UCSD-AML1 (cell line): ENCODE results near the gene IL17C.
"Not testable (repeated sequence)": the region's sequence is repeated elsewhere in the genome, so short reads cannot be mapped to it uniquely, and the experiment has no call there.

ENCODE experiments used
- DNase-seq: peaks from one replicate; lab custom pipeline; 2025; ENCODE audit not compliant: unreplicated experiment; lab: John Stamatoyannopoulos, UW

The IL17C gene

DNA sequence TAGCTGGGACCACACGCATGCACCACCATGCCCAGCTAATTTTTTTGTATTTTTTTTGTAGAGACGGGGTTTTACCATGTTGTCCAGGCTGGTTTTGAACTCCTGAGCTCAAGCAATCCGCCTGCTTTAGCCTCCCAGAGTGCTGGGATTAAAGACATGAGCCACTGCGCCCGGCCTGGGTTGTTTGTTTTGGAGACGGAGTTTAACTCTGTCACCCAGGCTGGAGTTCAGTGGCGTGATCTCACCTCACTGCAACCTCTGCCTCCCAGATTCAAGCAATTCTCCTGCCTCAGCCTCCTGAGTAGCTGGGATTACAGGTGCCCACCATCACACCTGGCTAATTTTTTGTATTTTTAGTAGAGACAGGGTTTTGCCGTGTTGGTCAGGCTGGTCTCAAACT lies 28.9 kb upstream of the IL17C start:
- DNase-seq, result not testable (repeated sequence)

- no peak for DNase-seq
Observed at GRCh38 chr16:88610080-88610479, 28.3 kb upstream of the IL17C start.

DNA sequence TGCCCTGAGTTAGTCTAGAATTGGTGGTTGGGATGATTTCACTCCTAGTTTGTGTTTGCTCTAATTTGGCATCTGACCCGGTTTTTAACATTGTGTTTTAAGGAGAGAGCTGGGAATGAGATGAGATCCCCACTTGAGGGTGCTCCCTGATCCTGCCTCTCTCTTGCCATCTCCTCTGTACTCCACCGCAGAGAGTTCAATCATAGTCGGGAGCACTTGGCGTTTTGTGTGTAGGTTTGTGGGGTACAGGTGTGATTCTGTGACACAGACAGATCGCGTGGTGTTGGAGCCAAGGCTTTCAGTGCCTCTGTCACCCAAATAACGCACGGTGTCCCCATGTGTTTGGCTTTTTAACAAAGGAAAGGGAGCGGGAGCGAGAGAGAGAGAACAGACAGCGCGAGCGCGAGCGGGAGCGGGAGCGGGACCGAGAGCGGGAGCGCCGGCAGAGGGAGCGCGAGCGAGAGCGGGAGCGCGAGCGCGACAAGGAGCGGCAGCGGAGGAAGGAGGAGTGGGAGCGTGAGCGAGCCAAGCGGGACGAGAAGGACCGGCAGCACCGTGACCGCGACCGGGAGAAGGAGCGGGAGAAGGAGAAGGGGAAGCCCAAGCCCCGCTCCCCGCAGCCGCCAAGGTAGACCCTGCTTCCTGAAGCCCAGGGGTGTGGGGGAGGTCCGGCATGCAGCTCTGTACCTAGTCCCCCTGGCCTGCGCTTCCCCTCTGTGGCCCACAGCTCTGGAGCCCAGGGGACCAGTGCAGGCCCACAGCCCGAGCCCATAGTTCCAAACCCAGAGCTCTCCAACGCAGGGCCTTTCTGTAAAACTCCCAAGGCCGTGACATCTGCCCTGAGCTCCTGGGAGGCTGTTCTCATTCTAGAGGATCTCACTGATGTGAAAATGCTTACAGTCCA lies 27.2 kb upstream of the IL17C start:
- DNase-seq, result no peak

DNA sequence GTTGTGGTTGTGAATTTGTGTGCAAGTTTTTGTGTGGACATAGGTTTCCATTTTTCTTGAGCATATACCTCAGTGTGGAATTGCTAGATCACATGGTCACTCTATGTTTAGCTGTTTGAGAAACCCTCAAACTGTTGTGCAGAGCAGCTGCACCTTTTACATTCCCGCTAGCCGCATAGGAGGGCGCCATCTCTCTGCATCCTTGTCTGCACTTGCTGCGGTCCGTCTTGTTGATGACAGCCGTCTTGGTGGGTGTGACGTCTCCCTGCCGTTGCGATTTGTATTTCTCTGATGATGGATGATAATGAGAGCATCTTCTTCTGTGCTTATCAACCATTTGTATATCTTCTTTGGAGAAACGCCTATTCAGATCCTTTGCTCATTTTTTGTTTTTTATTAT lies 25.1 kb upstream of the IL17C start:
- DNase-seq, result no peak

GRCh38 chr16:88613911-88614817 lies 24.2 kb upstream of the IL17C start:
- no peak for DNase-seq

DNA sequence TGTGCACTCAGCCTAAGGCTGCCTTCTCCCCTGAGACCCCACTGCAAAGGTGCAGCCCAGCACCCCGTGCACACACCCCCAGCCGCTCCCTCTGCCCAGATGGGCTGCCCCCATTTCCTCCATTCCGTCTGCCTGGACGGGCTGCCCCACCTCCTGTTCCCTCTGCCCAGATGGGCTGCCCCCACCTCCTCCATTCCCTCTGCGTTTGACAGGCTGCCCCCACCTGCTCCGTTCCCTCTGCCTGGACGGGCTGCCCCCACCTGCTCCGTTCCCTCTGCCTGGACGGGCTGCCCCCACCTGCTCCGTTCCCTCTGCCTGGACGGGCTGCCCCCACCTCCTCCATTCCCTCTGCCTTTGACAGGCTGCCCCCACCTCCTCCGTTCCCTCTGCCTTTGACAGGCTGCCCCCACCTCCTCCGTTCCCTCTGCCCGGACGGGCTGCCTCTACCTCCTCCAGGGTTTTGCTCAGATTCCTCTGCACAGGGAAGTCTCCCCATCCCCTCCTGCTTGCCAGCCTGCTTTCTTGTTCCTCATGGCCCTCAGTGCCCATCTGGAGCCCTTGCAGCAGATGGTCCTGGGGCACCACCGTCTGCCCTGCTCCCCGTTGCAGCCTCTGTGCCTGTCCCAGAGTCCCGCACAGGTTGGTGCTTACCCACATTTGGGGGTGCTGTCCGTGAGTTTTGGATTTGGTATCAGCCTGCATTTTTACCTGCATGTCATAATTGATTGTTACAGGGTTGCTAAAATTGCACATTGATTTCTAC lies 23.4 kb upstream of the IL17C start:
- DNase-seq, result no peak

- no peak for DNase-seq
Observed at GRCh38 chr16:88616320-88616719, 22.1 kb upstream of the IL17C start.

- no peak for DNase-seq
Observed at GRCh38 chr16:88616736-88617135, 21.6 kb upstream of the IL17C start.

DNA sequence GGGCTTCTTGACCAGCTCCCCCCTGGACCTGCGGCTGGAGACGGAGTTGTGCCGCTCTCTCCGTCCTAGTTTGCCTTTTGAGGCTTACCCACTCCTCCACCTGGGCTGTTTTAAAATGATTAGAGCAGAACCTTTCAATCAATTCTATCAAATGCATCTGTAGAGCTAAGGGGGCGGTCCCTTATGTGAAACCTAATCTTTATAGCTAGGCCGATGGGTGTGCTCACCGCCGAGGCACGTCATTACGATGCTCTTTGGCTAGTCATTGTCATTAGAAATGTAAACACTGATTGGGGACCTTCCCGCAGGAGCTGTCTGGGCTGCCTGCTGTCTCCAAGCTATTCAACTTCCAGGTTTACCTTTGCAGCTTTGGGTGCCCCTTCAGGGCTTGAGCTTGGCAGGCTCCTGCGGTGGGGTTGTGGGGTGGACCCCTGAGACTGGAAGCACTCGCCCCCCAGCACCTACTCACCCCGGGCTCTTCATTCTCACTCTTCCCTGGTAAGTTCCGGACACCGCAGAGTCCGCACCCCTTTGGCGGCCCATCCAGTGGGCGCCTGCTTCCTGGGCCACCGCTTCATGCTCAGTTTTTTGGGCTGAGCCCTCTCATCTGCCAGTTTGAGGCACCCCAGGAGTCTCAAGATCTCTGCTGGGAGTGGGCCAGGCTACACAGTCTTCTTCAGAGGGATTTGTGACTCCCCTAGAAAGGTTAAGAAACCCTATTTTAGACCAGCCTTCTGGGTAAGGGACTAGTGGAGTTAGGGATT lies 20.9 kb upstream of the IL17C start:
- DNase-seq, result no peak

DNA sequence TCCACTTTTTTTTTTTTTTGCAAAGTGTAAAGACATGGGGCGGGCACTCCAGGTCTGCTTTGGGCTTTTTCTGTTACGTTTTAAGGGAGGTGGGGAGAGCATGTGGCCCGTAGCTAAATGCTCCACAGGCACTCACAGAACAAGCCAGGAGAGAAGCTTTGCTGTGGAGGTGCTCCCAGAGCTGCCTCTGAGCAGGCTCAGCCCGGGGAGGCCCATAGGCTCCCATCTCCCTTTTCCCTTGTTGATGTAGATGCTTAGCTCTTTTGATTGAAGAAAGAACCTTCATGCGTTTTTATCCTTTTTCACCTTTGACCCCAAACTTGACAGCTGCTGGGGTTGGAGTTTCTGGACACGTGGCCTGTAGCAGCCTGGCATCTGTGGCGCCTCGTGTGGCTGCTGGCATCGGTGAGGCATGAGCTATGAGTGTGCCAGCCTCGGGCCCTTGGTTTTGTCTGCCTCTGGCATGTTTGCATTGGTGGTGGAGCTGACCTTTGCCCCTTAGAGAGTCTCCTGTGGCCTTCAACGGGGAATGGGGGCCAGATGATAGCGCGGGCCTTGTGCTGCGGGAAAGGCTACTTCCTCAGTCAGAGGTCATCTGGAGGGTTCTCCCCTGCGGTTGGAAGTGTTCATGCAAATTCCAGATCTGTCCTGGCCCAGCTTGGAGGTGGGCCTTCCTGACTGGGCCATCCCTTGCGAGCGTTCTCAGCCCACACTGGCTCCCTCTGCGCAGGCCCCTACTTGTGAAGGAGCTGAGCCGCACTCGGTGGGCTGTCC lies 20.0 kb upstream of the IL17C start:
- DNase-seq, result no peak

DNA sequence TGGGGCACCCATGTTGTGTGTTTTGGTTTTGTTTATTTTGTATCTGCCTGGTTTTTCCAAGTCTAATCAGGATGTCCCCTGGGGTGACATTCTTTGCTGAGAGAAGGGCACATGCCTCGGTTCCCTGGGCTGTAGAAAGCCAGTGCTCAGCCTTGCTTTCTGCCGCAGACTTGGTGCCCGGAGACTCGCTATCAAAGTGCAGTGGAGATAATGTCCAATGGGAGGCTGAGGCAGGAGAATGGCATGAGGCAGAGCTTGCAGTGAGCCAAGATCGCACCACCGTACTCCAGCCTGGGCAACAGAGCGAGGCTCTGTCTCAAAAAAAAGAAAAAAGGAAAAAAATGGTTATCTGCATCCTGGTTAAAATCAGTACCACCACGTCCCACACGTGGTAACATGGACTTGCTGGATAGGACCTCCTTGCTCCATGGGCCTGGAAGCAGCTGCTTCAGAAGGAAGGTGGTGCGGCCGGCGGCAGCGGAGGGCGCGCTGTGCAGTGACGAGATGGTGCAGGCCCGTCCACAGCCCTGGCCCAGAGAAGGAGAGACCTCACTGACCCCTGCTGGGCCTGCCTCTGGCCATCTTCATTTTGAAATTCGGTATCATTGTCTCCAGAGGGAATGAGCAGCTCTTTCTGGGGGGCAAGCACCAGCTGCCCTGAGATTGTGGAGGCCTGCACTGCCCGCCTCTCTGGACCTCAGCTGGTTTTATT lies 19.3 kb upstream of the IL17C start:
- no peak for DNase-seq

DNA sequence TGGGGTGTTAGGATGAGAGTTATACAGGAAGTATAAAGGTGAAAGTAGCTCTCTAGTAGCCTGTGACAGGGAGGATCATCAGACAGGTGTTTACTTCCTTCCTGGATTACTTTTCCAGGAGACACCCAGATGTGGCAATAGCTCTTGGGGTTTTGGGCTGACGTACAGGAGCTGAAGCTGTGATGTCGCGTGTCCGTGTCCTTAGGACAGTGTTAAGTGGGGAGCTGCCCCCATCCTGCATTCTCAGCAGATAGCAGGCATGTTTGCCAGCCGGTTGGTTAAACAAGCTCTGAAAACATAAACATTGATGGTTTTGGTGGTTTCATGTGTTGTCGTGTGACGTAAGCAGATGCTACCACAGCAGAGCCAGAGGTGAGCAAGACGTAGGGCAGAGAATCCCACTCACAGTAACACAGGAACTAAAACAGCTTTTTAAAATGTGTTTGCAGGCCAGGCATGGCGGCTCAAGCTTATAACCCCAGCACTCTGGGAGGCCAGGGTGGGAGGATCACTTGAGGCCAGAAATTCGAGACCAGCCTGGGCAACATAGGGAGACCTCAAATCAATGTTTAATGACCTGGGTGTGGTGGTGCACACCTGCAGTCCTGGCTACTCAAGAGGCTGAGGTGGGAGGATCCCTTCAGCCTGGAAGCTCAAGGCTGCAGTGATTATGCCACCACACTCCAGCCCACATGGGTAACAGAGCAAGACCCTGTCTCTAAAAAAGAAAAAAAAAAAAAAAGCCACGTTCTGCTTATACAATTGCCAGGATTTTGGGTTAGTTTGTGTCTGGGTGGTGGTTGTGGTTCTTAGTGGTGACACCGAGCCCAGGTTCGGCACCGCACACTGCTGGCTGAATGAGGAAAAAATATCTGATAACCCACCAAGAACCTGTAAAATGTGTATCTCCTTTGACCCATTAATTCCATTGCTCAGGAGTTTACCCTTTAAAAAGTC lies 18.2 kb upstream of the IL17C start:
- DNase-seq, result no peak

DNA sequence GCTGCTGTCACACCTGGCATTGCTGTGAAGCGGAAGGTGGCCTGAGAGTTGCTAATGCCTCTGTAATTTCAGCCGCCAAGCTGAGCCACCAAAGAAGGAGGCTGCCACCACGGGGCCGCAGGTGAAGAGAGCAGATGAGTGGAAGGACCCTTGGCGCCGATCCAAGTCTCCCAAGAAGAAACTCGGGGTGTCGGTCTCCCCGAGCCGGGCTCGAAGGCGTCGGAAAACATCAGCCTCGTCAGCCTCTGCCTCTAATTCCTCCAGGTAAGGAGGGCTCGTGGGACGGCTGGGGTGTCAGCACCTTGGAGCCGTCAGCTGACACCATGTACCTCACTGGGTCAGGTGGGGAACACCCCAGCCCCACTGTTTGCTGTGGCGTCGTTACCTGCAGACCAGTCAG lies 16.2 kb upstream of the IL17C start:
- DNase-seq, result no peak

GRCh38 chr16:88622866-88623265 lies 15.5 kb upstream of the IL17C start:
- DNase-seq, result no peak

GRCh38 chr16:88623858-88624257 lies 14.5 kb upstream of the IL17C start:
- DNase-seq, result no peak

GRCh38 chr16:88624481-88624880 lies 13.9 kb upstream of the IL17C start:
- no peak for DNase-seq

DNA sequence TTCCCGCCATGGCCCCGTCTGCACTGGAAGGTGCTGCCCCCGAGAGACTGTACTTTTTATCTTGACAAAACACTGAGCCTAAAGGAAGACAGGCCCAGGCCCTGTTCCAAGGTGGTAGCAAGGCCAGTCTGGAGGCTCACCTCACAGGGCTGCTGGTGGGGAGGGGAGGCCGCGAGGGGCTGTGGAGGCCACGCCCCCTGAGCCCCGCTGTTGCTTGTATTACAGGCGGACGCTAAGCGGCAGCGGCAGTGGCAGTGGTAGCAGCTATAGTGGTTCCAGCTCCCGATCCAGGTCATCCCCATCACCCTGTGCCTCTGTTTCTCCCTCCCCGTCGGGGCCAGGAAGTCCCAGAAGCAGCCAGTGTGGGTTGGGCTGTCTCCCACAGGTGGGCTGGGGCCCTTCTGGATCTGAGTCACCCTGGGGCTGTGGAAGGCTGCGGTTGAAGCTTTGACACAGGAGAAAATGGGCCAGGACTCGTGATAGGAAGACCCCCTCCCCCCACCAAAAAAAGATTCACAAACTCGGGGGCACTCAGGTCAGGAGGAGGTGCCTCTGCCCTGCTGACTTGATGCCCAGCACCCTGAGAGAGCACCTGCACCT lies 13.3 kb upstream of the IL17C start:
- no peak for DNase-seq

DNA sequence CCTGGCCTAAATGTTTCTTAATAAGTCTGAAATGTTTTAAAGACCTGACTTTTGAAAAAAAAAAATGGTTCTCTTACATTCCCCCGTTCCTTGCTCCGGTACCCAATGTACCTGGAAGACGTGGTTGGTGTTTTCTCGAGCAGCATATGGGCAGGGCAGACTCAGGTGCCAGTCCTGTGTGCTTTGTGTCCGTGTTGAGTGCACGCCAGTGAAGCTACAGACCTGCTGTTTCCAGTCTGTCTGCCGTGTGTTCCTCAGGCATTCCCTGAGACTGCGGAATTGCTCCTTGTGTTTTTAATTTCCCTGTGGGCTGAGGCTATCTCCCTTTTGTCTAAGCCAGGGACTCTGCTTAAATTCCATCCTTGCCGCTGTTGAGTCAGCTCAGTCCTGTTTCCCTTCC lies 11.7 kb upstream of the IL17C start:
- no peak for DNase-seq
